A549 (cell line): ENCODE results near the gene TTN. TPM values are rescaled to one million over a fixed set of nuclear protein-coding genes. Genes with fewer than 3 reads are reported as not detected.

ENCODE experiments used
- ATAC-seq, 2 experiments: fragments of 200-7000 bp in 1 of 2; fragments of >200 bp in 1 of 2; cut with Nextera tagmentation in 1 of 2; cut with Tn5 transposase in 1 of 2; 3 replicates each; pipeline versions ENCODE4 v1.8.0 to v1.9.1; 2018 to 2020; ENCODE audit warnings: mild to moderate bottlenecking in 1 of 2, moderate library complexity in 1 of 2
- CTCF ChIA-PET: fragments of 300-600 bp; sonication (Branson Sonifier 250); formaldehyde crosslinking; extraction: SDS; loops from one replicate; lab custom pipeline; 2021; ENCODE audit warnings: antibody characterized with exemption, inconsistent platforms; lab: Yijun Ruan, JAX
- POLR2A ChIA-PET: fragments of 350-600 bp; formaldehyde crosslinking; extraction: SDS; loops from one replicate; lab custom pipeline; 2021; ENCODE audit warnings: antibody characterized with exemption, inconsistent platforms; lab: Yijun Ruan, JAX
- DNase-seq, 2 experiments: peaks; one replicate each; pipeline versions ENCODE4 v3.0.0 to v3.0.0-alpha.2; 2011 to 2016; ENCODE audit warnings: low read depth in 1 of 2, low spot score in 1 of 2
- FAIRE-seq: peaks from 2 replicates; lab custom pipeline; 2011; peaks lifted over from hg19 to GRCh38; lab: Jason Lieb, UNC
- H3K27ac ChIP-seq, 2 experiments: fragments of >200 bp; sonication (Bioruptor Twin); formaldehyde crosslinking; 3 replicates each; pipeline ENCODE4 v1.5.1; 2016 to 2017
- H3K4me1 ChIP-seq: fragments of >200 bp; sonication (Bioruptor Twin); formaldehyde crosslinking; 3 replicates; pipeline ENCODE4 v1.6.1; 2016
- H3K4me2 ChIP-seq: fragments of >200 bp; sonication (Bioruptor Twin); formaldehyde crosslinking; 3 replicates; pipeline ENCODE4 v1.6.1; 2016
- H3K4me3 ChIP-seq: fragments of >200 bp; sonication (Bioruptor Twin); formaldehyde crosslinking; 3 replicates; pipeline ENCODE4 v1.5.1; 2016
- H3K9me3 ChIP-seq: fragments of >200 bp; sonication (Bioruptor Twin); formaldehyde crosslinking; 3 replicates; pipeline ENCODE4 v1.6.1; 2016
- CHD2 ChIP-seq: fragments of 150-350 bp; IDR thresholded peaks from 2 replicates; pipeline ENCODE4 v1.6.1; 2014; ENCODE audit warnings: low read length; ENCODE audit not compliant: partially characterized antibody
- CHD4 ChIP-seq: fragments of 200-600 bp; sonication (generic); IDR thresholded peaks from 2 replicates; pipeline ENCODE4 v1.6.1; 2016; ENCODE audit warnings: antibody characterized with exemption, mild to moderate bottlenecking, borderline replicate concordance
- EHF ChIP-seq: fragments of 250-450 bp; sonication (Bioruptor Pico); IDR thresholded peaks from 2 replicates; pipeline ENCODE4 v1.5.0; 2020; ENCODE audit warnings: mild to moderate bottlenecking
- EHMT2 ChIP-seq: fragments of 200-600 bp; sonication (generic); IDR thresholded peaks from 2 replicates; pipeline ENCODE4 v1.6.1; 2016; ENCODE audit warnings: antibody characterized with exemption, low read depth, mild to moderate bottlenecking, moderate library complexity
- EP300 ChIP-seq, 2 experiments: fragments of >200 bp; sonication (Bioruptor Twin); formaldehyde crosslinking; IDR thresholded peaks; 2 replicates in 1 of 2; 3 replicates in 1 of 2; pipeline ENCODE4 v1.6.1; 2016 to 2017
- ESRRA ChIP-seq: fragments of 150-350 bp; IDR thresholded peaks from 2 replicates; pipeline ENCODE4 v1.6.1; 2014; ENCODE audit warnings: mild to moderate bottlenecking, low read length, borderline replicate concordance
- GATA3 ChIP-seq: IDR thresholded peaks from 2 replicates; pipeline ENCODE4 v1.6.1; 2012; ENCODE audit warnings: borderline replicate concordance
- HEYL ChIP-seq: fragments of 250-450 bp; sonication (Bioruptor Pico); IDR thresholded peaks from 2 replicates; pipeline ENCODE4 v1.8.0; 2021; ENCODE audit warnings: mild to moderate bottlenecking, moderate library complexity
- KDM5A ChIP-seq: fragments of 200-600 bp; sonication (generic); IDR thresholded peaks from 2 replicates; pipeline ENCODE4 v1.6.1; 2016; ENCODE audit warnings: antibody characterized with exemption, mild to moderate bottlenecking
- MAX ChIP-seq: IDR thresholded peaks from 2 replicates; pipeline ENCODE4 v1.6.1; 2012
- NPAS2 ChIP-seq: fragments of 250-450 bp; sonication (Bioruptor Pico); IDR thresholded peaks from 2 replicates; pipeline ENCODE4 v1.8.0; 2022; ENCODE audit warnings: mild to moderate bottlenecking, moderate library complexity, borderline replicate concordance
- PHF8 ChIP-seq: fragments of 200-600 bp; sonication (generic); IDR thresholded peaks from 2 replicates; pipeline ENCODE4 v1.6.1; 2016; ENCODE audit warnings: low read depth, mild to moderate bottlenecking, antibody characterized with exemption, moderate library complexity, borderline replicate concordance
- POLR2A ChIP-seq: IDR thresholded peaks from 2 replicates; pipeline ENCODE4 v1.6.1; 2012; ENCODE audit warnings: mild to moderate bottlenecking, low read length
- RFX5 ChIP-seq: fragments of 450-650 bp; IDR thresholded peaks from 2 replicates; pipeline ENCODE4 v1.7.1; 2014; ENCODE audit warnings: antibody characterized with exemption, mild to moderate bottlenecking, moderate library complexity
- SMC3 ChIP-seq: fragments of >200 bp; sonication (Bioruptor Twin); formaldehyde crosslinking; IDR thresholded peaks from 3 replicates; pipeline ENCODE4 v1.6.1; 2018; ENCODE audit warnings: inconsistent platforms
- TP53 ChIP-seq: fragments of 250-450 bp; sonication (Bioruptor Pico); IDR thresholded peaks from 2 replicates; pipeline ENCODE4 v1.5.0; 2021; ENCODE audit warnings: mild to moderate bottlenecking, moderate library complexity
- USF2 ChIP-seq: fragments of 450-650 bp; IDR thresholded peaks from 2 replicates; pipeline ENCODE4 v1.6.1; 2014; ENCODE audit warnings: antibody characterized with exemption
- ZFP36 ChIP-seq: fragments of 450-650 bp; IDR thresholded peaks from 2 replicates; pipeline ENCODE4 v1.6.1; 2014; ENCODE audit warnings: borderline replicate concordance; ENCODE audit not compliant: partially characterized antibody
- WGBS: methylation state at CpG from one replicate; pipeline ENCODE4 v1.1.6; 2017; ENCODE audit errors: missing lambda C conversion rate; 5-methylcytosine and 5-hydroxymethylcytosine counted together
- polyA plus RNA-seq, 4 experiments: library from polyadenylated mRNA; depleted of rRNA in 3 of 4; stranded (reverse); fragments of >200 nt; fragmentation: RNase III in 1 of 4; extraction: RNeasy Plus Mini Kit Qiagen cat#74134 plus additional on column Dnase treatment in 1 of 4; gene quantifications; 2 replicates in 3 of 4; 3 replicates in 1 of 4; pipeline ENCODE4 v1.2.3, GENCODE V29; 2011 to 2017
- TF ChIP-seq, protein P1 (sequence below): fragments of 200-600 bp; sonication (generic); IDR thresholded peaks from 2 replicates; pipeline ENCODE4 v1.6.1; 2016; ENCODE audit warnings: antibody characterized with exemption, mild to moderate bottlenecking, moderate library complexity
- TF ChIP-seq, protein P2 (sequence below): IDR thresholded peaks from 2 replicates; pipeline ENCODE4 v1.6.1; 2012; ENCODE audit warnings: low read depth, borderline replicate concordance
- TF ChIP-seq, protein P3 (sequence below): fragments of 150-350 bp; IDR thresholded peaks from 2 replicates; pipeline ENCODE4 v1.6.1; 2014; ENCODE audit warnings: low read depth, mild to moderate bottlenecking, low read length

Gene TTN
- polyA plus RNA-seq, 2 of the 4 experiments (the other 2 are of a cell fraction) = under 0.01 TPM; not detected in 1

DNA sequence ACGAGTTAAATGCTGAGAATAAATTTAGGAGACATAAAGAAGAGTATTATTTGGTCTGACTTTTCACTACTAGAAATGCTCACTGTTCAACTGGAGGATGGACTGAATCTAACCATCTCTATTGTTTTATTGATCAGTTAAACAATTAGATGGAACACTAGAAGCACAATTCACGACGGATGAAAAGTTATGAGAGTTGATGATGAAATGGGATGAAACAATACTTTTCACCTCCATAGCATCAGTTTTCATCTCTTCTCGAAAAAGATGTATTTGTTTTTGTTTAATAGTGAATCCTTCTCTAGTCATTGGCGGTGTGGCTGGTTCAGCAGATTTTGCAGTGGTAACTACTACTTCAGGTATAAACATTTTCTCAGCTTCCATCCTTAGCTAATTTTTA, 19.3 kb downstream of the TTN start:
- WGBS = 52% methylated on average over 5 of the region's 5 CpGs
- TF ChIP-seq HEYL (no peak), ESRRA (no peak), MAX (no peak), SMC3 (no peak), KDM5A (no peak), USF2 (no peak), CHD2 (no peak)
- TF ChIP-seq, protein P1, sequence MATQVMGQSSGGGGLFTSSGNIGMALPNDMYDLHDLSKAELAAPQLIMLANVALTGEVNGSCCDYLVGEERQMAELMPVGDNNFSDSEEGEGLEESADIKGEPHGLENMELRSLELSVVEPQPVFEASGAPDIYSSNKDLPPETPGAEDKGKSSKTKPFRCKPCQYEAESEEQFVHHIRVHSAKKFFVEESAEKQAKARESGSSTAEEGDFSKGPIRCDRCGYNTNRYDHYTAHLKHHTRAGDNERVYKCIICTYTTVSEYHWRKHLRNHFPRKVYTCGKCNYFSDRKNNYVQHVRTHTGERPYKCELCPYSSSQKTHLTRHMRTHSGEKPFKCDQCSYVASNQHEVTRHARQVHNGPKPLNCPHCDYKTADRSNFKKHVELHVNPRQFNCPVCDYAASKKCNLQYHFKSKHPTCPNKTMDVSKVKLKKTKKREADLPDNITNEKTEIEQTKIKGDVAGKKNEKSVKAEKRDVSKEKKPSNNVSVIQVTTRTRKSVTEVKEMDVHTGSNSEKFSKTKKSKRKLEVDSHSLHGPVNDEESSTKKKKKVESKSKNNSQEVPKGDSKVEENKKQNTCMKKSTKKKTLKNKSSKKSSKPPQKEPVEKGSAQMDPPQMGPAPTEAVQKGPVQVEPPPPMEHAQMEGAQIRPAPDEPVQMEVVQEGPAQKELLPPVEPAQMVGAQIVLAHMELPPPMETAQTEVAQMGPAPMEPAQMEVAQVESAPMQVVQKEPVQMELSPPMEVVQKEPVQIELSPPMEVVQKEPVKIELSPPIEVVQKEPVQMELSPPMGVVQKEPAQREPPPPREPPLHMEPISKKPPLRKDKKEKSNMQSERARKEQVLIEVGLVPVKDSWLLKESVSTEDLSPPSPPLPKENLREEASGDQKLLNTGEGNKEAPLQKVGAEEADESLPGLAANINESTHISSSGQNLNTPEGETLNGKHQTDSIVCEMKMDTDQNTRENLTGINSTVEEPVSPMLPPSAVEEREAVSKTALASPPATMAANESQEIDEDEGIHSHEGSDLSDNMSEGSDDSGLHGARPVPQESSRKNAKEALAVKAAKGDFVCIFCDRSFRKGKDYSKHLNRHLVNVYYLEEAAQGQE = no peak
- TF ChIP-seq, all 56 proteins: peak for 0
- H3K4me2 ChIP-seq = no peak overlapping the region

DNA sequence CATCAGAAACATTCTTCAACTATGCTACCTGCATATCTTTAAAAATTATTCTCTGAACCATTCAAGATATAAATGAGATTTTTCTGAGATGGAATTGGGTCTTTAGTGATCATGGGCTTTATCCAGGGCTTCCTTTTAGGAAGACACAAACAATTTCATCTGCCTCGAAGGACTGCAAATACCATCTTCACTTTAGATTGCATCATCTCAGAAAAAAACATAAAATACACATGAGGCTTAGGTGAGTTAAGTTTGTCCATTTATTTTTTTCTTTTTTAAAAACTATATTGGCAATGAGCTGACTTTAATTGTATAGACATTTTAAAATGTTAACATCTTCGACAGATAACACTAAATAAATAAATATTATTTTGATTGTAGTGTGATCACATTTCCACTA, 20.1 kb downstream of the TTN start:
- ChIA-PET POLR2A (no interaction called here), CTCF (no interaction called here)
- DNase-seq (no peak), FAIRE-seq (no peak), ATAC-seq (no peak)
- no peak overlapping the region for H3K4me3 ChIP-seq
- whole genome bisulfite sequencing = 20% methylated on average over 2 of the region's 2 CpGs
- no peak for TF ChIP-seq ZFP36
- TF ChIP-seq CHD4 = no peak
- no peak for TF ChIP-seq NPAS2 (CRISPR knock-in tag)
- no peak for TF ChIP-seq POLR2A
- TF ChIP-seq, protein P2, sequence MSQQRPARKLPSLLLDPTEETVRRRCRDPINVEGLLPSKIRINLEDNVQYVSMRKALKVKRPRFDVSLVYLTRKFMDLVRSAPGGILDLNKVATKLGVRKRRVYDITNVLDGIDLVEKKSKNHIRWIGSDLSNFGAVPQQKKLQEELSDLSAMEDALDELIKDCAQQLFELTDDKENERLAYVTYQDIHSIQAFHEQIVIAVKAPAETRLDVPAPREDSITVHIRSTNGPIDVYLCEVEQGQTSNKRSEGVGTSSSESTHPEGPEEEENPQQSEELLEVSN = no peak
- TF ChIP-seq, protein P3, sequence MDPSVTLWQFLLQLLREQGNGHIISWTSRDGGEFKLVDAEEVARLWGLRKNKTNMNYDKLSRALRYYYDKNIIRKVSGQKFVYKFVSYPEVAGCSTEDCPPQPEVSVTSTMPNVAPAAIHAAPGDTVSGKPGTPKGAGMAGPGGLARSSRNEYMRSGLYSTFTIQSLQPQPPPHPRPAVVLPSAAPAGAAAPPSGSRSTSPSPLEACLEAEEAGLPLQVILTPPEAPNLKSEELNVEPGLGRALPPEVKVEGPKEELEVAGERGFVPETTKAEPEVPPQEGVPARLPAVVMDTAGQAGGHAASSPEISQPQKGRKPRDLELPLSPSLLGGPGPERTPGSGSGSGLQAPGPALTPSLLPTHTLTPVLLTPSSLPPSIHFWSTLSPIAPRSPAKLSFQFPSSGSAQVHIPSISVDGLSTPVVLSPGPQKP = no peak
- no peak for TF ChIP-seq TP53
- no peak for TF ChIP-seq RFX5
- no peak for TF ChIP-seq EHMT2
- no peak for TF ChIP-seq PHF8
- TF ChIP-seq EHF (CRISPR knock-in tag) = no peak
- no peak for TF ChIP-seq GATA3
- no peak for TF ChIP-seq EP300 (IDR thresholded peaks at IDR 0.05)
- no peak overlapping the region for H3K27ac ChIP-seq
- no peak overlapping the region for H3K4me2 ChIP-seq
- H3K4me1 ChIP-seq = no peaks in the 10 kb centered on the region
- no peaks in the 10 kb centered on the region for H3K9me3 ChIP-seq

More for the DNA sequence above, 19.3 kb downstream of the TTN start:
- FAIRE-seq = no peak
- DNase-seq = no peak
- ChIA-PET CTCF (no interaction called here), POLR2A (no interaction called here)
- Histone ChIP-seq H3K9me3 (no peaks in the 10 kb centered on the region), H3K27ac (no peak overlapping the region), H3K4me1 (no peaks in the 10 kb centered on the region), H3K4me3 (no peak overlapping the region)
- no peak for ATAC-seq
